ENCODE measurements around the gene SULT6B1. TPM values are rescaled to one million over a fixed set of nuclear protein-coding genes. Genes with fewer than 3 reads are reported as not detected.

SULT6B1 gene
- total RNA-seq (not detected in 2 replicates), polyA plus RNA-seq (not detected in 2 replicates), polyA minus RNA-seq (not detected in 2 replicates), Bru-seq, nascent RNA (percentile 11 among the genes with signal in this experiment), BruChase-seq, experiment 1, labeled RNA remaining after a 6-hour chase (percentile 13 among the genes with signal in this experiment), BruChase-seq, experiment 2, labeled RNA remaining after a 2-hour chase (percentile 12 among the genes with signal in this experiment)
- not detected in 2 replicates for polyA plus RNA-seq (2011; cell fraction: cytosol; rRNA removed)
- not detected in 2 replicates for polyA plus RNA-seq (2011; cell fraction: nucleus; rRNA removed)
- polyA plus RNA-seq (2012), result not detected in 2 replicates
- not detected for polyA minus RNA-seq (2011; cell fraction: cytosol; rRNA and poly(A)+ RNA removed)
- not detected in 2 replicates for polyA minus RNA-seq (2011; cell fraction: nucleus; rRNA and poly(A)+ RNA removed)
- long read RNA-seq, result 0 reads

- H3K36me3 ChIP-seq (ENCODE audit: control insufficient read depth in 2 of 2, extremely low read depth in 1 of 2, insufficient read depth in 2 of 2, low read length in 2 of 2), result no peaks in the 10 kb centered on the region
- no peaks in the 10 kb centered on the region for H3K9me1 ChIP-seq (replicated peaks; ENCODE audit: control insufficient read depth, extremely low read depth, insufficient read depth, low read length)
- peaks cover 6% of the 10 kb centered on the region for H3K4me1 ChIP-seq (ENCODE audit: control insufficient read depth, extremely low read depth, insufficient read depth, low read length)
- BruUV-seq (replicated peaks), result no TSS peak
- dilution Hi-C loops (cut with MboI; ENCODE audit: extremely low pct_ligation_motif_present, low sequenced_read_pairs), result no loop called here
- FAIRE-seq, result no peak
- no peak within 1 kb of the TSS for H3K27ac ChIP-seq (ENCODE audit: insufficient read depth, low read depth, low read length)
- no peak within 1 kb of the TSS for H3K4me2 ChIP-seq (ENCODE audit: insufficient read depth, low read length)
- TF ChIP-seq MAX (IDR thresholded peaks at IDR 0.05; ENCODE audit: insufficient read depth, insufficient read length), result no peak
- TF ChIP-seq FOS (IDR thresholded peaks at IDR 0.05; ENCODE audit: borderline replicate concordance, insufficient read depth, low read length), result no peak
- intact Hi-C loops (cut with micrococcal nuclease), result no loop called here
- no peak within 1 kb of the TSS for H2AFZ ChIP-seq (ENCODE audit: low read depth, low read length)
- DNase-seq (ENCODE audit: low read depth, low spot score), result no peak
- ChIA-PET CTCF (no interaction called here), POLR2A (no interaction called here)
- H3K27me3 ChIP-seq (ENCODE audit: control insufficient read depth in 2 of 2, insufficient read depth in 2 of 2, low read length in 2 of 2), result peaks cover 0 to 4% of the 10 kb centered on the region in 2 experiments
- no peaks in the 10 kb centered on the region for H3K9me3 ChIP-seq (replicated peaks; ENCODE audit: control insufficient read depth, insufficient read depth, low read length)
- no peak within 1 kb of the TSS for H3K9ac ChIP-seq (replicated peaks; ENCODE audit: extremely low read depth, insufficient read depth, low read length)
- H3K79me2 ChIP-seq (ENCODE audit: control insufficient read depth, insufficient read depth, low read length), result no peaks in the 10 kb centered on the region
- no peaks in the 10 kb centered on the region for H4K20me1 ChIP-seq (replicated peaks; ENCODE audit: control insufficient read depth, extremely low read depth, insufficient read depth, low read length)
- no peak within 1 kb of the TSS for H3K4me3 ChIP-seq (replicated peaks in 1 of 3; ENCODE audit: insufficient read depth in 1 of 3, low read depth in 1 of 3, low read length in 3 of 3)
Measured at GRCh38 chr2:37188570-37188969, at the start of gene SULT6B1. TSS of gene SULT6B1 (minus strand) at chr2:37188670. CDS start at chr2:37188640, 30 bp downstream.

GRCh38 chr2:37232131-37232933, 43.9 kb upstream of the SULT6B1 start:
- no peaks in the 10 kb centered on the region for H3K9me1 ChIP-seq (replicated peaks; ENCODE audit: control insufficient read depth, extremely low read depth, insufficient read depth, low read length)
- intact Hi-C loops (cut with micrococcal nuclease), result loop anchor here (5.0 kb wide), 2 partner anchors 35 to 90 kb away; partner anchors contain the start of genes CEBPZOS and PRKD3
- H2AFZ ChIP-seq (ENCODE audit: low read depth, low read length), result peak overlapping the region; percentile 55
- no TSS peak for BruUV-seq (replicated peaks)
- peak overlapping the region; percentile 79 for H3K27ac ChIP-seq (ENCODE audit: insufficient read depth, low read depth, low read length)
- TF ChIP-seq FOS (IDR thresholded peaks at IDR 0.05; ENCODE audit: borderline replicate concordance, insufficient read depth, low read length) (no peak), EZH2 (IDR thresholded peaks at IDR 0.05; ENCODE audit: borderline replicate concordance, low read depth, low read length, severe bottlenecking) (no peak), POLR2AphosphoS5 (IDR thresholded peaks at IDR 0.05; ENCODE audit: insufficient read depth, low read depth, low read length) (no peak), POLR2A (IDR thresholded peaks at IDR 0.05; ENCODE audit: low read depth, low read length) (no peak)
- no peaks in the 10 kb centered on the region for H4K20me1 ChIP-seq (replicated peaks; ENCODE audit: control insufficient read depth, extremely low read depth, insufficient read depth, low read length)
- no peaks in the 10 kb centered on the region for H3K9me3 ChIP-seq (replicated peaks; ENCODE audit: control insufficient read depth, insufficient read depth, low read length)
- DNase-seq (ENCODE audit: low read depth, low spot score) (no peak), FAIRE-seq (peak; percentile 47)
- dilution Hi-C loops (cut with MboI; ENCODE audit: extremely low pct_ligation_motif_present, low sequenced_read_pairs), result no loop called here
- peaks cover 22% of the 10 kb centered on the region for H3K4me1 ChIP-seq (ENCODE audit: control insufficient read depth, extremely low read depth, insufficient read depth, low read length)
- peaks cover 6 to 7% of the 10 kb centered on the region in 2 experiments for H3K36me3 ChIP-seq (ENCODE audit: control insufficient read depth in 2 of 2, extremely low read depth in 1 of 2, insufficient read depth in 2 of 2, low read length in 2 of 2)
- peaks cover 66% of the 10 kb centered on the region for H3K79me2 ChIP-seq (ENCODE audit: control insufficient read depth, insufficient read depth, low read length)
- CTCF ChIA-PET, result interaction anchor here (0.6 to 2.4 kb wide), 4 partner anchors 11 to 645 kb away, joined by 3 to 9 read pairs (median 4); no protein-coding TSS in a partner anchor
- POLR2A ChIA-PET, result no interaction called here
- H3K9ac ChIP-seq (replicated peaks; ENCODE audit: extremely low read depth, insufficient read depth, low read length), result peak overlapping the region; percentile 81
- H3K4me3 ChIP-seq (replicated peaks in 1 of 3; ENCODE audit: insufficient read depth in 1 of 3, low read depth in 1 of 3, low read length in 3 of 3), result peak overlapping the region; percentile 83 to 96 (median 90)
- no peaks in the 10 kb centered on the region for H3K27me3 ChIP-seq (ENCODE audit: control insufficient read depth in 2 of 2, insufficient read depth in 2 of 2, low read length in 2 of 2)
- H3K4me2 ChIP-seq (ENCODE audit: insufficient read depth, low read length), result peak overlapping the region; percentile 86
